ENCODE results near the gene ITPRIPL2. TPM values are rescaled to one million over a fixed set of nuclear protein-coding genes. Genes with fewer than 3 reads are reported as not detected.

ITPRIPL2 gene
- total and polyA plus RNA-seq, 2 of the 4 experiments (the other 2 are of a cell fraction): 9.2 to 11.1 TPM

DNA sequence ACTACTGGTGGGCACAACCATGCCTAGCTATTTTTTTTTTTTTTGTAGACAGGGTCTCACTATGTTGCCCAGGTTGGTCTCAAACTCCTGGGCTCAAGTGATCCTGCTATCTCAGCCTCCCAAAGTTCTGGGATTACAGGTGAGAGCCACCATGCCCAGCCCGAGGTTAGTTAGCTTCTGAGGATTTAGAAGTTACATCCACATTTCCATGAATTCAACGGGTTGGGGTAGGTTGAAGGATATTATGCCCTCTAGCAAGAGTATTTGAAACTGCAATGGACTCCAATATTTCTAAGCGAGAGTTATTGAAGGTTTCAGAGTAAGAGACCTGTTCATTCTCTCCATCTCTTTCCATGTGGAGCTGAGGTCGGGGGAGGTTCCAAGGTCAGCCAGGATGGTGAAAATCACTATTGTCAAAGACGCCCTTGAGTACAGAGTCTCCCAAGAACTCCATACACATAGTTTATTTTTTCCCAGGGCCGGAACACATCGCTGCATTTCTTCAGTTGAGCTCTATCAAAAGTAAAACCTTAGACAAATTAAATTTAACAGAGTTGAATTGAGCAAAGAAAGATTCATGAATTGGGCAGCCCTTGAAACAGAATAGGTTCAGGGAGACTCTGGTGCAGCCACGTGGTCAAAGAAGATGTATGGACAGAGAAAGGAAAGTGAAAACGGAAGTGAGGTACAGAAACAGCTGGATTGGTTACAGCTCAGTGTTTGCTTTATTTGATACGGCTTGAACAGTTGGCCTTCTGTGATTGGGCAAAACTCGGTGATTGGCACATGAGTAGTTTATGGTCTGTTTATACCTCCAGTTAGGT lies 19.0 kb upstream of the ITPRIPL2 start:
- Histone ChIP-seq H3K4ac (ENCODE audit: low read depth, low read length) (no peak overlapping the region), H3K9me3 (ENCODE audit: control insufficient read depth, insufficient read depth, low read length) (peaks cover 5% of the 10 kb centered on the region), H3K4me2 (ENCODE audit: low read depth, low read length) (no peak overlapping the region), H4K5ac (ENCODE audit: low read depth, low read length) (no peak overlapping the region), H4K20me1 (ENCODE audit: insufficient read depth, low read length) (no peaks in the 10 kb centered on the region), H3K36me3 (ENCODE audit: control insufficient read depth, insufficient read depth, low read length) (no peaks in the 10 kb centered on the region), H3K27me3 (ENCODE audit: control insufficient read depth, insufficient read depth, low read length) (no peaks in the 10 kb centered on the region), H2BK120ac (ENCODE audit: low read depth, low read length) (no peak overlapping the region), H4K91ac (ENCODE audit: insufficient read depth, low read depth, low read length) (no peak overlapping the region), H3K4me1 (ENCODE audit: control insufficient read depth, insufficient read depth, low read length) (peaks cover 4% of the 10 kb centered on the region; the same call in 1 of the 2 replicates), H3K27ac (ENCODE audit: insufficient read depth, low read length) (no peak overlapping the region), H2AK9ac (replicated peaks; ENCODE audit: low read depth, low read length, poor library complexity) (no peak overlapping the region), H3K9me1 (ENCODE audit: insufficient read depth, low read length) (peaks cover 2% of the 10 kb centered on the region), H3K4me3 (ENCODE audit: insufficient read depth, low read depth, low read length) (no peak overlapping the region), H4K8ac (ENCODE audit: low read depth in 2 of 2, low read length in 2 of 2) (no peak overlapping the region), H3K14ac (replicated peaks; ENCODE audit: low read depth, low read length) (no peak overlapping the region), H3K9ac (ENCODE audit: low read depth, low read length) (no peak overlapping the region), H2AFZ (replicated peaks; ENCODE audit: low read length, poor library complexity) (no peak overlapping the region), H3K56ac (ENCODE audit: extremely low read depth, insufficient read depth, low read length) (no peak overlapping the region), H2BK20ac (ENCODE audit: low read depth, low read length) (0 out of 2 replicates have a peak overlapping the region, but pooled peaks have one; percentile 60), H2BK5ac (ENCODE audit: low read depth, low read length, poor library complexity, severe bottlenecking) (no peak overlapping the region), H2AK5ac (ENCODE audit: low read depth, low read length) (0 out of 2 replicates have a peak overlapping the region, but pooled peaks have one; percentile 9), H3K18ac (ENCODE audit: low read depth, low read length) (no peak overlapping the region), H2BK15ac (ENCODE audit: low read depth, low read length) (no peak overlapping the region), H3K79me1 (ENCODE audit: low read depth in 1 of 2, low read length in 2 of 2) (no peaks in the 10 kb centered on the region), H3K23ac (ENCODE audit: low read depth, low read length) (no peak overlapping the region)
- POLR2A ChIA-PET (ENCODE audit: unreplicated experiment): no interaction called here
- intact Hi-C loops (cut with micrococcal nuclease): no loop called here
- CTCF ChIA-PET: interaction anchor here (1.7 kb wide), 1 partner anchor 38 kb away, joined by 3 read pairs; no protein-coding TSS in a partner anchor
- DNase-seq (no peak), ATAC-seq (ENCODE audit: low read depth) (no peak)
- in situ Hi-C loops (cut with MboI; ENCODE audit: low sequenced_read_pairs): no loop called here
- TF ChIP-seq SMC3 (IDR thresholded peaks at IDR 0.05; ENCODE audit: low read depth, low read length) (no peak), POLR2A (IDR thresholded peaks at IDR 0.05; ENCODE audit: low read depth, low read length) (no peak), MAFK (IDR thresholded peaks at IDR 0.05; ENCODE audit: low read depth, low read length) (no peak), BHLHE40 (IDR thresholded peaks at IDR 0.05; ENCODE audit: low read depth, low read length) (no peak), CTCF (conservative IDR thresholded peaks at IDR 0.05; ENCODE audit: low read depth, low read length) (no peak), RCOR1 (IDR thresholded peaks at IDR 0.05; ENCODE audit: insufficient replicate concordance, low read length) (no peak), RFX5 (IDR thresholded peaks at IDR 0.05; ENCODE audit: low read depth, low read length) (no peak), MAZ (IDR thresholded peaks at IDR 0.05; ENCODE audit: borderline replicate concordance, low read depth, low read length) (no peak), CHD1 (IDR thresholded peaks at IDR 0.05; ENCODE audit: low read depth, low read length) (no peak), RAD21 (IDR thresholded peaks at IDR 0.05; ENCODE audit: low read length) (no peak), CEBPB (IDR thresholded peaks at IDR 0.05; ENCODE audit: low read depth, low read length) (no peak)
- BruUV-seq (replicated peaks): no TSS peak
- no CpG with 5 or more reads among the region's 11 CpGs for WGBS, 2 experiments (ENCODE audit: extremely low coverage in 2 of 2, insufficient read length in 1 of 2)
- dilution Hi-C loops (cut with HindIII; ENCODE audit: low sequenced_read_pairs, unreplicated experiment): no loop called here
